ENCODE results near the gene CASK.
"Not testable (repeated sequence)": the region's sequence is repeated elsewhere in the genome, so short reads cannot be mapped to it uniquely, and the experiment has no call there.

Gene CASK

DNA sequence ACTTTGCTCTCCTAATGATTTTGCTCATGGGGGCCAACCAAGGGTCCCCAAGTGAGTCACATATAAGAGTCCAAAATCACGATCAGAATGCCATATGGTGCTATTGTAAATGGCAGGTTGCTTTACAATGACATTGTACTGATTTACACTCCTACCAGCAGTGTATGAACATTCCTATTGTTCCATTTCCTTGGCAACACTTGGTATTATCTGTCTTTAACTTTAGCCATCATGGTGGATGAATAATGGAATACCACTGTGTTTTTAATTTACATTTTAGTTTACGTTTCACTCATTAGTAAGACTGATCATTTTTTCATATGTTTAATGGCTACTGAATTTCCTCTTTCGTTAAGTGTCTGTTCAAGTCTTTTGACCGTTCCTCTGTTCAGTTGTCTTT is 379.7 kb downstream of the CASK start:
- no peak for DNase-seq

- no peak for DNase-seq
Observed at GRCh38 chrX:41543025-41543424, 380.3 kb downstream of the CASK start.

- no peak for DNase-seq
Observed at GRCh38 chrX:41542536-41542935, 380.8 kb downstream of the CASK start.

- DNase-seq: no peak
Observed at GRCh38 chrX:41542135-41542534, 381.2 kb downstream of the CASK start.

DNA sequence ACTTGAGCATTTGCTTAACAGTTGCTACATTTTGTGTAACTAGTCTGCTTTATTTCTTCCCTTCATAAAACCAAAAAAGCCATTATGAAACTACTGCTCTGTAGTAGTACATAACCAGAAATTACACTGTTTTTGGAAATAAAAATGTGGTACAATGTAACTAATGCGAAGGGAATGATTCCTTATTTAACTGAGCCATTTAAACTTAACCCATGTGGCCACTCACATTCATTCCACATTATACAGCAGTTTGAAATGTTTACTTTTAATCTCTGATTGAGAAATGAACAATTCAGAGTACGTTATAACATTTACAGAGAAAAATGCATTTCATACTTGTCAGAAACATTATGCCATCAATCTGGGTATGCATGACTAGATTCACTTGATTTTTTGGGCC is 382.0 kb downstream of the CASK start:
- DNase-seq: no peak

DNA sequence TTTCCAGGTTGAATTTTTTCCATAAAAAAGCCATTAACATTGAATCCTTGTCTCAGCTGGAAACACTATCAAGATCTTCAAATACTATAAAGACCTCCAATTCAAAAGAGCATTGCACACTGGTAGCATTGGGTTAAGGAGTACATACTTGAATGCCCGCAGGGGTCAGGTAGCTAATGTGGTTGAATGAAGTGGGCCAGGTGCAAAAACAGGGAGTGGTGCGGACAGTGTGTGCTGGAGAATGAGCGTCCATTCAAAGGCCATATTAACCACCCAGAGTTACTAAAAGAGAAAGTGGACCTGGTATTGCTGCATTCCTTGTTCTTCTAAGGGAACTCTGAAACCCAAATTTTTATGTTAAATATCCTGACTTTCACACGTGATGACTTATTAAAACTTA is 384.6 kb downstream of the CASK start:
- DNase-seq: no peak

- DNase-seq: no peak
Observed at GRCh38 chrX:41530085-41530484, 393.3 kb downstream of the CASK start.

DNA sequence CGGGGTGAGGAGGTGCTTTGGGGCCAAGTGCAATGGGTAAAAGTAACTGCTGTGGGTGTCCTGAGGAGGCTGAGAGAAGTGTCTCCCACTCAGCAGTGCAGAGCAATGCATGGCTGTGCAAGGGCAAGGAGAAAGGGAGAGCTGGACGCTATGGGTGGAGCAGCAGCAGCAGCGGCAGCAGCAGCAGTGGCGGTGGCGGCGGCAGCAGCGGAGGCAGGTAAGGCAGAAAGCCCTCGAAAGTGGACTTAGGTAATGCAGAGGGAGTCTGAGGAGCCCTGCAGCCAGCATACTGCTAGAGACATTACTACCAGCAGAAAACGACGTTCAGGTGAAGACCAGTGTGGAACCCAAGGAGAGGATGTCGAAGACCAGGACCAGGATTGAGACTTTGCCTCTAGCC is 394.1 kb downstream of the CASK start:
- no peak for DNase-seq

DNA sequence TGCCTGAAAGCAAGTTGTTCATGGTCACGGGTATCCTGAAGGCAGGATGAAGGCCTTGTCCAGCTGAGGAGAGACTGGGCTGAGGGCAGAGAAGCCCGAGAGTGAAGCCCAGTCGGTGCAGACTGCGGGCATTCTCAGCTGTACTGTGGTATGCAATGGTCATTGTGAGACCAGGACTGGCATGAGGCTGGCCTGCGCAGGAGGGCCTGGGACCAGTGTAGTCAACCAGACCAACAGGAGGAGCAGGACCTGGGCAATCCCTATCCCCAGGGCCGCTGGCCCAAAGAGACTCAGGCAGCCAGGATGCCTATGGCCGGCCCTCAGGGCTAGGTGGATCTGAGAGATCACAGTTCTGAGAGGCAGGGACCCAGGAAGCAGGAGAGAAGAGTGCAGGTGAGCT is 394.6 kb downstream of the CASK start:
- no peak for DNase-seq

- DNase-seq: no peak
Observed at GRCh38 chrX:41526925-41527324, 396.4 kb downstream of the CASK start.

DNA sequence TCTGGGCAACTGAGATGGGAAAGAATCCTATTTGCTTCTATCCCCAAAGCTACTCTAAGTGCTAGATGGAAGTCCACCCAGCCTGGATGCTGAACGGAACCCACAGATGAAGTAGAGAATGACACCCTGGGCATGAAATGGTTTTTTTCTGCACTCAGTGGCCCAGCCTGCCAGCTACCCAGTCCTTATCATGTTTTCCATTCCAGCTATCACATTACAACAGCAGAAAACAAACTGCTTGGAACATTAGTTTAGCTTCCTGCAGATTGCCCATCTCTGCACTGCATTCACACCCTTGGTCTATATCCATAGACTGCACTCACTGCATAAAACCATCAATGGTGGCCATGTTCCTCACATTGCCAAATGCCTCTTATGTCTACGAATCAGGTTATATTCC is 397.1 kb downstream of the CASK start:
- DNase-seq: no peak

DNA sequence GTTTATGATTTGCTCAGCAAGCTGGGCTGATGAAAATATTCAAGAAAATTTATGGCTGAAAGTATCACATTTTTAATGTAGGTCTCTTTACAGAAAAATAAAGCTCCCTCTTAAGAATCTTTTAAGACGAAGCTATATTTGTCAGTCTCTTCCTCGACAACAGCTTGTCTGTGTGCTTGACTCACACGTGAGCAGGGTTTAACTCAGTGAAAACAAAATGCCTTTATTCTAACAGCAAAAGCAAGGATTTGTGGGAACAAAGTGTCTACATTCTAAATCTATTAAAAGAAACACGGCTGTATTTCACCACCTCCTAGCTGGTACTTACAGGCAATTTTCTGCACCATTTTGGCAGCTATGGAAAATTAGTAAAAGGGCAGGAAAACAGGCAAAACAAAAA is 400.7 kb downstream of the CASK start:
- DNase-seq: no peak

- no peak for DNase-seq
Observed at GRCh38 chrX:41522081-41522480, 401.3 kb downstream of the CASK start.

DNA sequence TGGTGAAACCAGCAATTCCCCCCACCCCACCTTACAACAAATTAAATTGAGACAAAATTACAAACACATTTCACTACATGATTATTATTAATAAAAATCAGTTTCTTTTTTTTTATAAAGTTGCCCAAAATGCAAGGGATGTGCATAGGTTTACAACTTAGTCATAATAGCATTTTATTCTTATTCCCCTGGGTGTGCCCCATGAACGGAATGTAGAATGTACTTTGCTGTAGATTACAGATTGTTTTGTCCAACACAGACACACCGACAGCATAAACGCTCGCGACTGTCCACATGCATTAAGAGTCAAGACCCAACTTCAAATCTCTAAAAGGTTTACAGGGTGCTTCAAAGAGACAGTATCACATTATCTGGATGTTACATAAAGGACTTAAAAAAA is 403.9 kb downstream of the CASK start:
- no peak for DNase-seq

DNA sequence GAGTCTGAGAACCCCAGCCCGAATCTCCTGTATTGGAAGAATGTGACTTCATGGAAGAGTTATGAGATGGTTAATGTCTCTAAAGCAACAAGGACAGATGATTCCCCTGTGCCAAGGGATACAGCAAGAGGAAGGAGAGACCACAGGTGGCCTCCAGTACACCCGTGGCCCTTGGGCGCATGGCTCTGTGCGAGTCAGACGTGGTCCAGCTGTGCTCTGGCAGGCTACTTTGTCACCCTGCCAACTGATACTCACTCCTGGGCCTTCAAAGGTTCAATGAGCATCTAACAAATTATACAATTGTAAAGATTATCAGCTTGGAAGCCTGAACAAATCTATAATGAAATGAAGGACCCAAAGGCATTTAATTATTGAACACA is 404.5 kb downstream of the CASK start:
- DNase-seq: no peak

DNA sequence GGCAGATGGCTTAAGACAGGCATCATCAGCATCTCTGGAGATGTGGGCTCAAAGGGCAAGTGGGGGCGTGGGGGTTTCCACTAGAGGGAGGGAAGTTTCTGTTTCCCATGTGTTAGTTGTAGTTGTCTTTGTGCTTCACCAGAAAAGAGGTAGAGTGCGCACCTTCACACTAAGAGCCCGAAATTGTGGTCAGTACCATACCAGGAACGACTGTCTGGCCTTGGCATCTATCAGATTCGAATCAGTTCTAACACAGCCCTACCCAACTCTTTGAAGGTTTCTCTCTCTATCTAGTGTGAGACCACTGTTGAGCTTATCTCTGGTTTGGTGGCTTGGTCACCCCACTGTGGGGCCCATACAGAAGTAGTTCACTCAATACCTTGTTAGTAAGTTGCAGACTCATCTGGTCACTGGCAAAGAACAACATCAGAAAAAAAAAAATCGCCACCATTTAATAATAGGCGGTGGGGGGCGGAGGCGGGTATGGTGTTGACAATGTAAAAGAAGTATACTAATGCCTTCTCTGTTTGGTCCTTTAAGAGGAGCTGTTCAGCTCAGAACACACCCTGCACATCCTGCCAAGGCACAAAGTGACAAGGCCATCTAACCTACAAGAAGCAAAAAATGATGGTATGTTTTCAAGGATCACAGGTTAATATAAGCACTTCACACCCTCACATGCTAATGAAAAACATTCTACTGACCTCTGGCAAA is 405.1 kb downstream of the CASK start:
- DNase-seq: no peak

DNA sequence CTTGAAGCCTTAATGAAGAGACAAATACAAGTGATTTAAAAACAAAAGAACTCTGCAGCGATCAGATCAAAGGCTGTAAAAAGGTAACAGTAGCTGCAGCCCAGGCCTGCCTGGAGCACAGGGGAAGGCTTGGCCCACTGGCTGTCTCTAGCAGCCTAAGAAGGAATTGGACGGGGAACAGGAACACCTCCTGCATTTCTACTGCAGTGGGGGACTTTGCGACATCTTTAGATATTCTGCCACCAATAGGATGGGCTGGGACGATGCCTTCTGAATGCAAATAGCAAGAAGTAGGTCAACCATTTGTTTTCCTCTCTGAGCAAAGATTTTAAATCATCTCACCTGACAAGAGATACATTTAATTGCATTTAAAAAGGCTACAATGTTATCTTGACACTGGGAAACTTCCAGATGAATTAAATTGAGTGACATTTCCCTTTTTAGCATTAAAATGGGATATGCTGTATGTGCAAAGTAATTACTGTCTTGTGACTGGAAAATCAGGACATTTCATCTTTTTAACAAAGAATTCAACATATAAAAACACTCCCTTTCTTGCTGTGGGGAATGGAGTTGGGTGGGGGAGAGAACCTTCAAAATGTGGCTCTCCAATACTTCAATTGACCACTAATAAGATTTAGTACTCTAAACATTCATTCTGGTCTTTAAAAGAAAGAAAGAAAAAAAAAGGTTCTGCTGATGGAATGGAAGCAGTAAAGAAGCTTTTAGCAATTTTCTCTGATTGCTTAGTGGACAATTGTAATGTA is 406.2 kb downstream of the CASK start:
- no peak for DNase-seq

- DNase-seq: no peak
Observed at GRCh38 chrX:41516456-41516855, 406.9 kb downstream of the CASK start.

DNA sequence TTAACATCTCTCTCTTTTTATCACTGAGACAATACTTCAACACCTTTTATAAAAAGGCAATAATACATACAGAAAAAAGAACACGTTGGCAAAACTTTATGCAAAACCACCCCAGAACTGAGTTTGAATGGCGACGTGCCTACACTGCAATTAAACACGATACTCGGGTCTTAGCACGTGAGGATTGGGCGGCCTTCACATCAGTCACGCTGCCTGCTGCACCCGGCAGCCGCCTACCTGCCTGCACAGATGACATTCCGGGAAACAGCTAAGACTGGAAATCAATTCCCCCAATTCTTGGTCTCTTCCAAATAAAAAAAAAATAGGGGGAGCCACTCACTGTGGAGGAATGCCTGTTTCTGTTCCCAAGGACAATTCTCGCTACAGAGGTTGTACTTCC is 408.0 kb downstream of the CASK start:
- no peak for DNase-seq

DNA sequence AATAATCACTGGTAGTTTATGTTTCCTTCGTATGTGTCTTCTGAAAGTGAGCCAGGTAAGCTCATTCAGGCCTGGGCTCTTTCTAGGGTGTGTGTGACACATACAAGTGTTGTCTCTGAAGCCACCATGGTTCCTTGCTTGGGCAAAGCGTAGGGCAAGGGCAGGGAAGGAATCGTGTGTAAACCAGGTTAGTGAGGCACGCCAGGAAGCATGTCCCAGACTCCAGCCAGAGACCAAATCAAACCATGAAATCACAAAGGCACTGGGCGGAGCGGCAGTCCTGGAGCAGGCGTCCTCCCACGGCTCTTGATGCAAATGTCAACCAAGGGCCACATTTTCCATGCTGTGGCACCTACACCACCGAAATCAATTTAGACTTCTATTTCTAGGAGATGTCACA is 409.2 kb downstream of the CASK start:
- DNase-seq: no peak

DNA sequence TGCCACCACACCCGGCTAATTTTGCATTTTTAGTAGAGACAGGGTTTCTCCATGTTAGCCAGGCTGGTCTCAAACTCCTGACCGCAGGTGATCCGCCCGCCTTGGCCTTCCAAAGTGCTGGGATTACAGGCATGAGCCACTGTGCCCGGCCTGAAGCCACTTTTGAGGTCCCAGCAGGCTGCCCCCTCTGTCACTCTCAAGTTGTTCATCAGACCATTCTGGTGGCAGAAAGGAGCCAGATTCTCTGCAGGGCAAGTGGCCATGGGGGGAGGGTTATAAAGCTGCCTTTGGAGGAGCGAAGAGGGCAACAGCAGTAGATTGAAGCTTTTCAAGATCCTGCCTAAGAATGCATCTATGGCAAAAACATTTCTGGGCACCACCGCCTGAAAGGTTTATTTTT is 410.5 kb downstream of the CASK start:
- not testable (repeated sequence) for DNase-seq

- DNase-seq: no peak
Observed at GRCh38 chrX:41512394-41512793, 411.0 kb downstream of the CASK start.

- no peak for DNase-seq
Observed at GRCh38 chrX:41507919-41508318, 415.4 kb downstream of the CASK start.

- no peak for DNase-seq
Observed at GRCh38 chrX:41502004-41502403, 421.4 kb downstream of the CASK start.

GRCh38 chrX:41499984-41500383 is 423.4 kb downstream of the CASK start:
- DNase-seq: no peak
